ENCODE results near the gene RBFOX1. TPM values are rescaled to one million over a fixed set of nuclear protein-coding genes. Genes with fewer than 3 reads are reported as not detected.

The RBFOX1 gene
- total and polyA plus RNA-seq, 10 of the 15 experiments (the other 5 are each of a cell fraction or from before 2014, with no cell fraction given): 0.87 TPM; not detected in 9

DNA sequence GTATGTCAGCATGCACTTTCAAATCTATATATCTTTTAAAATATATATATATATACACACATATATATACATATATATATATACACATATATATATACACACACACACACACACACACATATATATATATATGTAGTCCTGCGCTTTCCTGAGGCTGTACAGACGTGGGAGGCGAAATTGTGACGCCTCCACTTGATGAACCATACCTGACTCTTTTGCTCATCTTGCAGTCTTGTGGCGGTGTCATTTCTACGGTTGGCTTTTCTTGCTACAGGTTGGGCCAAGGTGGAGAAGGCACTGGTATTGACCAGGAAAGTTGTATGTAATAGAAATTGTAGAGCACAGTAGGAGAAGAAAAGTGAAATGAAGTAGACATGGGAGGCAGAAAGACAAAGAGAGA is 88.2 kb downstream of the RBFOX1 start:
- Histone ChIP-seq H3K27ac (ENCODE audit: control insufficient read depth, insufficient read depth) (no peak overlapping the region), H3K4me1 (ENCODE audit: control insufficient read depth, insufficient read depth, low read length) (no peaks in the 10 kb centered on the region), H3K36me3 (ENCODE audit: control insufficient read depth in 2 of 2, insufficient read depth in 2 of 2, low read length in 1 of 2) (no peaks in the 10 kb centered on the region), H3K4me2 (ENCODE audit: control insufficient read depth, insufficient read depth) (no peak overlapping the region), H2AFZ (ENCODE audit: control insufficient read depth, low read depth, low read length) (no peak overlapping the region), H3K27me3 (replicated peaks in 1 of 2; ENCODE audit: control insufficient read depth in 2 of 2, insufficient read depth in 2 of 2, low read length in 1 of 2) (no peaks in the 10 kb centered on the region), H3K79me2 (ENCODE audit: control insufficient read depth, insufficient read depth, low read length) (no peaks in the 10 kb centered on the region), H3K4me3 (no peak overlapping the region), H3K9ac (ENCODE audit: control insufficient read depth, insufficient read depth, low read length) (no peak overlapping the region), H3K9me3 (replicated peaks; ENCODE audit: control insufficient read depth, insufficient read depth, low read length) (no peaks in the 10 kb centered on the region), H4K20me1 (ENCODE audit: control insufficient read depth, insufficient read depth) (no peaks in the 10 kb centered on the region)
- WGBS (ENCODE audit: insufficient coverage, insufficient replicate concordance, low lambda C conversion rate, missing lambda C conversion rate): 32% methylated on average over 6 of the region's 6 CpGs
- in situ Hi-C loops (cut with MboI) (no loop called here), intact Hi-C loops (cut with micrococcal nuclease; ENCODE audit: unreplicated experiment) (no loop called here)
- POLR2A ChIA-PET: no interaction called here
- no peak for ATAC-seq
- FAIRE-seq: no peak
- no TSS peak for BruUV-seq (replicated peaks)
- CTCF ChIA-PET: no interaction called here
- RAD21 ChIA-PET (ENCODE audit: unreplicated experiment): no interaction called here
- SMC1A ChIA-PET (ENCODE audit: uncharacterized antibody, unreplicated experiment): no interaction called here
- DNase-seq (ENCODE audit: low read depth, low spot score): no peak
- TF ChIP-seq BRCA1 (IDR thresholded peaks at IDR 0.05; ENCODE audit: low read depth, low read length) (no peak), MXI1 (IDR thresholded peaks at IDR 0.05; ENCODE audit: low read depth, low read length) (no peak), PAX8 (IDR thresholded peaks at IDR 0.05) (no peak), NFYA (IDR thresholded peaks at IDR 0.05; ENCODE audit: borderline replicate concordance, low read depth, low read length) (no peak), NR2C2 (IDR thresholded peaks at IDR 0.05; ENCODE audit: borderline replicate concordance, control insufficient read depth, insufficient read length, low read depth) (no peak), BHLHE40 (IDR thresholded peaks at IDR 0.05; ENCODE audit: borderline replicate concordance in 1 of 2, low read depth in 2 of 2, low read length in 1 of 2) (no peak)
- TF ChIP-seq, protein P1, sequence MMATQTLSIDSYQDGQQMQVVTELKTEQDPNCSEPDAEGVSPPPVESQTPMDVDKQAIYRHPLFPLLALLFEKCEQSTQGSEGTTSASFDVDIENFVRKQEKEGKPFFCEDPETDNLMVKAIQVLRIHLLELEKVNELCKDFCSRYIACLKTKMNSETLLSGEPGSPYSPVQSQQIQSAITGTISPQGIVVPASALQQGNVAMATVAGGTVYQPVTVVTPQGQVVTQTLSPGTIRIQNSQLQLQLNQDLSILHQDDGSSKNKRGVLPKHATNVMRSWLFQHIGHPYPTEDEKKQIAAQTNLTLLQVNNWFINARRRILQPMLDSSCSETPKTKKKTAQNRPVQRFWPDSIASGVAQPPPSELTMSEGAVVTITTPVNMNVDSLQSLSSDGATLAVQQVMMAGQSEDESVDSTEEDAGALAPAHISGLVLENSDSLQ (IDR thresholded peaks at IDR 0.05): no peak
- TF ChIP-seq, protein P2, sequence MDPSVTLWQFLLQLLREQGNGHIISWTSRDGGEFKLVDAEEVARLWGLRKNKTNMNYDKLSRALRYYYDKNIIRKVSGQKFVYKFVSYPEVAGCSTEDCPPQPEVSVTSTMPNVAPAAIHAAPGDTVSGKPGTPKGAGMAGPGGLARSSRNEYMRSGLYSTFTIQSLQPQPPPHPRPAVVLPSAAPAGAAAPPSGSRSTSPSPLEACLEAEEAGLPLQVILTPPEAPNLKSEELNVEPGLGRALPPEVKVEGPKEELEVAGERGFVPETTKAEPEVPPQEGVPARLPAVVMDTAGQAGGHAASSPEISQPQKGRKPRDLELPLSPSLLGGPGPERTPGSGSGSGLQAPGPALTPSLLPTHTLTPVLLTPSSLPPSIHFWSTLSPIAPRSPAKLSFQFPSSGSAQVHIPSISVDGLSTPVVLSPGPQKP (IDR thresholded peaks at IDR 0.05; ENCODE audit: low read depth, low read length): no peak

All from GM12878 (cell line).